Adrenal gland (tissue), 12 donors: ENCODE data around the gene ITPA. TPM values are rescaled to one million over a fixed set of nuclear protein-coding genes. Genes with fewer than 3 reads are reported as not detected.

Experiments used
- DNase-seq, 7 donors: peaks; one replicate each; pipeline ENCODE4 v3.0.0-alpha.2; 2019 to 2020
- H3K27ac ChIP-seq, 5 donors: fragments of 200-600 bp; sonication (generic) in 4 of 5; 1 replicate in 3 of 5; 2 replicates in 2 of 5; pipeline versions ENCODE4 v1.5.1 to v1.8.0; 2016 to 2020; ENCODE audit warnings: mild to moderate bottlenecking in 1 of 5
- H3K27me3 ChIP-seq: fragments of 200-600 bp; 2 replicates; pipeline ENCODE4 v1.8.0; 2021
- H3K36me3 ChIP-seq, 2 donors: fragments of 200-600 bp; replicated peaks in 1 of 2; 1 replicate in 1 of 2; 2 replicates in 1 of 2; pipeline versions ENCODE4 v1.5.1 to v1.8.0; 2018 to 2022
- H3K4me1 ChIP-seq, 2 donors: fragments of 200-600 bp; replicated peaks in 1 of 2; 1 replicate in 1 of 2; 2 replicates in 1 of 2; pipeline versions ENCODE4 v1.5.1 to v1.8.0; 2018 to 2021
- H3K4me3 ChIP-seq, 4 donors: fragments of 200-600 bp; sonication (generic) in 3 of 4; one replicate each; pipeline ENCODE4 v1.5.1; 2016 to 2018
- H3K9me3 ChIP-seq, 3 donors: fragments of 200-600 bp; sonication (generic) in 1 of 3; replicated peaks in 1 of 3; 1 replicate in 2 of 3; 2 replicates in 1 of 3; pipeline versions ENCODE4 v1.5.1 to v1.8.0; 2016 to 2021
- POLR2A ChIP-seq, 2 donors: fragments of 450-650 bp; IDR thresholded peaks; one replicate each; pipeline ENCODE4 v1.6.1; 2017; ENCODE audit warnings: antibody characterized with exemption in 2 of 2, mild to moderate bottlenecking in 2 of 2, moderate library complexity in 1 of 2
- WGBS, 4 donors: extraction: QIAGEN DNeasy Blood & Tissue Kit in 2 of 4; methylation state at CpG; one replicate each; pipeline versions ENCODE4 v1.1.5 to v1.1.7; 2013 to 2017; 5-methylcytosine and 5-hydroxymethylcytosine counted together
- intact Hi-C, 2 donors: fragments of 100-400 bp; cut with DNase I; formaldehyde crosslinking; loops; one replicate each; pipeline versions ENCODE4 v1.14.1 to v1.15.0; 2022 to 2023
- polyA plus RNA-seq, 3 donors: library from polyadenylated mRNA; stranded (reverse); fragments of 200-250 nt in 2 of 3; fragments of 350-450 nt in 1 of 3; fragmentation: Illumina TruSeq in 1 of 3; extraction: RNeasy Lipid Tissue Mini Kit (QIAGEN cat#74804) in 1 of 3; gene quantifications; one replicate each; pipeline ENCODE4 v1.2.3, GENCODE V29; 2013 to 2014
- total RNA-seq, 9 donors: library from RNA; depleted of rRNA in 4 of 9; stranded (reverse); fragments of >200 nt in 4 of 9; fragments of 120-200 nt in 1 of 9; fragmentation: NEBNext Ultra II Directional in 1 of 9; extraction: Animal tissue kit (Norgen Biotek cat#: 25700) in 1 of 9; gene quantifications; one replicate each; pipeline versions ENCODE4 v1.1.0 to v1.2.4, GENCODE V29; 2013 to 2023
- TF ChIP-seq, protein P1 (sequence below), 6 experiments: fragments of 450-650 bp in 4 of 6; fragments of 200-600 bp in 2 of 6; sonication (generic) in 1 of 6; IDR thresholded peaks; 1 replicate in 5 of 6; 2 replicates in 1 of 6; pipeline versions ENCODE4 v1.5.1 to v1.8.0; 2016 to 2021; ENCODE audit warnings: antibody characterized with exemption in 6 of 6, mild to moderate bottlenecking in 2 of 6, moderate library complexity in 1 of 6
- donor health status: healthy with polysubstance abuse.
- donor health status: Bipolar disorder and iron deficiency.
- donor health status: DM: yes; HTN: yes; CAD: no.
- donor health status: DM: no; HTN: no; CAD: no.
- donor health status: DM: no; HTN: no; CAD: no.
- donor health status: DM: yes; HTN: yes; CAD: no.

ITPA gene
- total and polyA plus RNA-seq, 12 donors, result 29.3 to 182 (median 62.5) TPM

DNA sequence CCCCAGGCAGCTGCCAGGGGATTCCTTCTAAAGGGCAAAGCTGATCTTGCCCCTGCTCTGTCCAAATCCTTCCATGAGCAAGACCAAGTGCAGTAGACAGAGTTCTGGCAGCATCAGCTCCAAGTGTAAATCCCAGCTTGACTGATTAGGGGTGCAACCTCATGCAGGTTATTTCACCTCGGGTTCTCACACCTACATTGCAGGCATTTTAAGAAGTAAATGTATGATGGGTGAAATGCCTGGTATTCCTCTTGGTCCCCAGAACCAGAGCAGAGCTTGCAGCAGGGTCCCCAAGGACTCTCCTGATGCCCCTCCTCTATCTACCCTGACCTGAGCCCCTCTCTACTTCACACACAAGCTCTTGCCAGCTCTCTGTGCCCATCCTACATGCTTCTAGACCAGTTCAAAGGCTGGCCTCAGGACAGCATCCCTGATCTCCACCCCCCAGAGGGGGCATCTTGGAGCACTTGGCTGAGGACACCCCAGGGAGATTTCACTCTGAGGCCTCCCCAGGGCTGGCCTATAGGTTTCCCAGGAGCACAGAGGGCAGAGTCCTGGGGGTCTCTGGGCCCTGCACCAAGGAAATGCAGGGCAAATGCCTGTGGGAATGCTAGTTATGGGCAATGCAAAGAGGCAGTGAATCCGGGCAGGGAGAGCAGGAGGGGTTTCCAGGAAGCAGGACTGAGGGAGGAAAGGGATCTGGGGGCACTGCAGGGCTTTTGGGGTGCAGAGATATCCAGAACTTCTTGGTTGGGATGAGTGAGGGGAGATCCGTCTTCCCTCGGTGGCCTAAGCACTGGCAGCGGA is 37.0 kb upstream of the ITPA start:
- no peaks in the 10 kb centered on the region for H3K27me3 ChIP-seq
- intact Hi-C loops, result no loop called here
- H3K36me3 ChIP-seq, result no peaks in the 10 kb centered on the region
- TF ChIP-seq, protein P1, sequence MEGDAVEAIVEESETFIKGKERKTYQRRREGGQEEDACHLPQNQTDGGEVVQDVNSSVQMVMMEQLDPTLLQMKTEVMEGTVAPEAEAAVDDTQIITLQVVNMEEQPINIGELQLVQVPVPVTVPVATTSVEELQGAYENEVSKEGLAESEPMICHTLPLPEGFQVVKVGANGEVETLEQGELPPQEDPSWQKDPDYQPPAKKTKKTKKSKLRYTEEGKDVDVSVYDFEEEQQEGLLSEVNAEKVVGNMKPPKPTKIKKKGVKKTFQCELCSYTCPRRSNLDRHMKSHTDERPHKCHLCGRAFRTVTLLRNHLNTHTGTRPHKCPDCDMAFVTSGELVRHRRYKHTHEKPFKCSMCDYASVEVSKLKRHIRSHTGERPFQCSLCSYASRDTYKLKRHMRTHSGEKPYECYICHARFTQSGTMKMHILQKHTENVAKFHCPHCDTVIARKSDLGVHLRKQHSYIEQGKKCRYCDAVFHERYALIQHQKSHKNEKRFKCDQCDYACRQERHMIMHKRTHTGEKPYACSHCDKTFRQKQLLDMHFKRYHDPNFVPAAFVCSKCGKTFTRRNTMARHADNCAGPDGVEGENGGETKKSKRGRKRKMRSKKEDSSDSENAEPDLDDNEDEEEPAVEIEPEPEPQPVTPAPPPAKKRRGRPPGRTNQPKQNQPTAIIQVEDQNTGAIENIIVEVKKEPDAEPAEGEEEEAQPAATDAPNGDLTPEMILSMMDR (IDR thresholded peaks at IDR 0.05), result no peak
- no peak for TF ChIP-seq POLR2A (IDR thresholded peaks at IDR 0.05)
- DNase-seq, result no peak
- H3K4me1 ChIP-seq, result peaks cover 24 to 40% of the 10 kb centered on the region in 2 donors
- H3K4me3 ChIP-seq, result peak overlapping the region in 2 of 4 donors; percentile 67 to 75
- WGBS, 4 donors, result 32 to 47% (median 38%) methylated on average over 3 to 5 of the region's 5 CpGs
- no peaks in the 10 kb centered on the region for H3K9me3 ChIP-seq
- no peak overlapping the region for H3K27ac ChIP-seq

DNA sequence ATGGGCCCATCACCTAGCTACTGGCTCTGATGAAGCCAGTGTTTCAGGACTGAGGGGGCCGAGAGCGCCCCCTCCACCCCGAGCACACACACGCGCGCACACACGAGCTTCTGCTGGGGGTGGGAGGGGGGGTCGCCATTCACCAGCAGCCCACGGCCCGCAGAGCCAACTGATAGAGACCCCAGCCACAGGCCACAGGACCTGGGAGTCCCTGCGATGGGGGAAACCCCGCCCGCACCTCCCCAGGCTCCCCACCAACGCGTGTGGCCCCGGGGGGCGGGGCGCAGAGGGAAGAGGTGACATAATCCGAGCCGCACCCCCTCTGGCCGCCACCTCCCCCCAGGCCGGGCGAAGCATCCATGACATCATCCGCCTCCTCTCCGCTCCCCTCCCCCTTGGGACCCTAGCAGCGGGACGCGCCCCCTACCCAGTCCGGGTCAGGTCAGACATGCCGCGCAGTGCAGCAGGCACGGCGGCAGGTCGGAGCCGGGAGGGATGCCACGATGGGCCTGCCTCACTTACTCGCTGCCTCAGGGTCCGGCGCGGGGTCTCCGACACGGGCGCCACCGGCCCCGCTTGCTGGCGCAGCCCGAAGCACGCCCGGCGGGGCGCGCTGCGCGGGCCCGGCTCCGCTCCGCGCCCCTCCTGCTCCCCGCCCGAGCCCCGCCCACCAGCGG is 36.2 kb upstream of the ITPA start, which contains the start of gene LZTS3:
LZTS3 (minus strand) TSS at position 617 of the 677 bp plus-strand sequence. CDS start 6,386 bp downstream, outside the sequence.
- H3K4me3 ChIP-seq, result peak within 1 kb of the TSS; percentile 3 to 75 (median 70)
- H3K27me3 ChIP-seq, result no peaks in the 10 kb centered on the region
- H3K9me3 ChIP-seq, result no peaks in the 10 kb centered on the region
- WGBS, 4 donors, result 0 to 1% (median 0%) methylated on average over 19 to 62 of the region's 62 CpGs; no CpG with 5 or more reads in 1 of the 4 donors
- H3K27ac ChIP-seq, result peak within 1 kb of the TSS in 4 of 5 donors; percentile 47 to 83 (median 80)
- intact Hi-C loops, result no loop called here
- peak; percentile 50 to 82 (median 71) for DNase-seq
- TF ChIP-seq POLR2A (IDR thresholded peaks at IDR 0.05), result peak; percentile 54
- TF ChIP-seq, protein P1 (IDR thresholded peaks at IDR 0.05), result no peak
- H3K4me1 ChIP-seq, result peaks cover 19 to 35% of the 10 kb centered on the region in 2 donors
- H3K36me3 ChIP-seq, result no peaks in the 10 kb centered on the region

DNA sequence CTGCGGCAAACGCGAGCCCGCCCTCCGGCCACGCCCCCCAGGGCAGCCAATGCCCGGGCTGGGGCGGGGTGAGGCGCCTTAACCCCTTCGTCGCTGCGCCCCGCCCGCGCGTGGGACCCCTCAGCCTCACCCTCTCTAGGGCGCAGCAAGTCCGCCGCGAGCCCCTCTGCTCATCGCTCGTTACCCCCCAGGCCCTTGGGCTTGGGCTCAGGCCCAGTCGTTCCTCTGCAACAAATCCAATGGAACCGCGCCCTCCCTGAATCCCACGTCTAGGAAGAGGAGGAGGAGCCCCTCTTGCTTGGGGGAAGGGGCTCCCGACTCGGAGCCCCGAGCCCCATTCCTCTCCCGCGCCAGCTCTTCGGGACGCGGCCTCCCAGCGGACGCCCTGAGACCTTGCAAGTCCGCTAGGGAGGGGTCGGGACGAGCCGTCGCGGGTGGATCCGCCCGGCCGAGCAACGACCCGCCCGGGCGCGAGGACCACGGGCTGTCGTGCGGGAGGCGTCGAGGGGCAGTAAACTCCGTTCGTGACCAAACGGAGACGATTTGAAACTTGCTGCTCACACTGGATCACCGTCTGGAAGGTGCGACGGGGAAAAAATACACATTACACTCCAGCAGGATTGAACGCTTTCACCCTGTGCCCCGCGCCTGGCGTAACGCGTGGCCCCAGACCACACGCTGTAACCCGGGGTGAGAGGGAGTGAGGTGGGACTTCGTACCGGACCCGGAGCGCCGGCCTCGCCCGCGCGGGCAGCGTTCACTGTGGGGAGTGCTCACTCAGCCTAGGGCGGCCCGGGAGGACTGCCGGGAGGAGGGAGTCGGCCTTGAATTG is 35.5 kb upstream of the ITPA start:
- WGBS, 4 donors, result 0 to 1% (median 0%) methylated on average over 29 to 84 of the region's 84 CpGs
- TF ChIP-seq, protein P1 (IDR thresholded peaks at IDR 0.05), result peak in 3 of 6 experiments; percentile 5 to 42 (median 37)
- peak in 1 of 2 donors; percentile 25 for TF ChIP-seq POLR2A (IDR thresholded peaks at IDR 0.05)
- intact Hi-C loops, result no loop called here
- Histone ChIP-seq H3K27ac (peak overlapping the region in 4 of 5 donors; percentile 47 to 83 (median 80)), H3K9me3 (no peaks in the 10 kb centered on the region), H3K36me3 (no peaks in the 10 kb centered on the region), H3K4me3 (peak overlapping the region; percentile 3 to 75 (median 70)), H3K27me3 (no peaks in the 10 kb centered on the region), H3K4me1 (peaks cover 15 to 29% of the 10 kb centered on the region in 2 donors)
- DNase-seq, result peak; percentile 81 to 92 (median 90)
